ENCODE results near the gene MYL12B. TPM values are rescaled to one million over a fixed set of nuclear protein-coding genes. Genes with fewer than 3 reads are reported as not detected.
A peak's percentile ranks its signal among the peaks of the same experiment; 100 is the strongest.

MYL12B gene
- total and polyA plus RNA-seq, 10 donors: 176 to 371 (median 245) TPM

GRCh38 chr18:3262234-3263131 lies 550 bp downstream of the MYL12B start:
- Histone ChIP-seq H3K4me3 (peak overlapping the region; percentile 81 to 96 (median 88)), H3K27me3 (replicated peaks in 1 of 7) (no peaks in the 10 kb centered on the region), H3K9me3 (no peaks in the 10 kb centered on the region), H3K27ac (peak overlapping the region; percentile 95 to 99 (median 98)), H3K4me1 (peaks cover 55 to 89% (median 77%) of the 10 kb centered on the region in 6 donors), H3K36me3 (peaks cover 0 to 27% (median 13%) of the 10 kb centered on the region in 6 donors)
- TF ChIP-seq CTCF (IDR thresholded peaks at IDR 0.05 in 8 of 11, conservative IDR thresholded peaks at IDR 0.05 in 3 of 11): no peak
- TF ChIP-seq POLR2AphosphoS5 (IDR thresholded peaks at IDR 0.05): no peak
- TF ChIP-seq POLR2A (IDR thresholded peaks at IDR 0.05): no peak
- WGBS, 5 donors: 0 to 1% (median 1%) methylated on average over 36 to 69 of the region's 69 CpGs
- no peak for DNase-seq
- intact Hi-C loops (cut with DNase I; ENCODE audit: low total_unique reads): no loop called here

DNA sequence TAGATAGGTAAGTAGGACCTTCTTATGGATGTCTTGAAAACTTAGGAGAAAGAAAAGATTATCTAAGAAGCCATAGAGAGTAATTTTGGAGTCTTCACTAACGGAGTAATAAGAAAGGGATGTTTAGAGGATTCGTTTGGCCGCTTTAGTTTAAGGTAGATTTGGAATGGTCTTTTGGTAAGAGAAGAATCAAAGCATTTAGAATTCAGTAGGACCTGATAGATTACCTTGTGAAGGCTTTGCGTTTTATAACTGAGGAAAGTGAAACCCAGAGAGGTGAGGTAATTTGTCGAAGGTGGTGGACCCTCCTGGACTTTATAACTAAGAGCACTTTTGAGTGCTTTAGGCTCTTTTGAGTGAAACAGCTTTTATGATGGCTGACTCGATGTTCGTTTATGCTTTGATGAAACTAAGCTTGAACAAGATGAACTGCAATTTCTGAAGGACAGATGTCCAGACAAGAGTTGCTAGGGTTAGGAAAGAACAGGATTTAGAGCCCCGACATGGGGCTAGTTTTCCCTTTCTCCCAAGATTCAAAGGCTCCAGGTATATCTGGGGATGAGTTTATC lies 1.3 kb downstream of the MYL12B start:
- peak overlapping the region; percentile 81 to 96 (median 88) for H3K4me3 ChIP-seq
- DNase-seq: no peak
- WGBS, 5 donors: 21 to 34% (median 31%) methylated on average over 8 of the region's 8 CpGs
- peak overlapping the region; percentile 95 to 99 (median 98) for H3K27ac ChIP-seq
- TF ChIP-seq CTCF (IDR thresholded peaks at IDR 0.05 in 8 of 11, conservative IDR thresholded peaks at IDR 0.05 in 3 of 11): no peak
- TF ChIP-seq POLR2AphosphoS5 (IDR thresholded peaks at IDR 0.05): no peak
- TF ChIP-seq POLR2A (IDR thresholded peaks at IDR 0.05): no peak
- no peaks in the 10 kb centered on the region for H3K27me3 ChIP-seq (replicated peaks in 1 of 7)
- no peaks in the 10 kb centered on the region for H3K9me3 ChIP-seq
- peaks cover 58 to 89% (median 78%) of the 10 kb centered on the region in 6 donors for H3K4me1 ChIP-seq
- intact Hi-C loops (cut with DNase I; ENCODE audit: low total_unique reads): no loop called here
- peaks cover 0 to 20% (median 6%) of the 10 kb centered on the region in 6 donors for H3K36me3 ChIP-seq

DNA sequence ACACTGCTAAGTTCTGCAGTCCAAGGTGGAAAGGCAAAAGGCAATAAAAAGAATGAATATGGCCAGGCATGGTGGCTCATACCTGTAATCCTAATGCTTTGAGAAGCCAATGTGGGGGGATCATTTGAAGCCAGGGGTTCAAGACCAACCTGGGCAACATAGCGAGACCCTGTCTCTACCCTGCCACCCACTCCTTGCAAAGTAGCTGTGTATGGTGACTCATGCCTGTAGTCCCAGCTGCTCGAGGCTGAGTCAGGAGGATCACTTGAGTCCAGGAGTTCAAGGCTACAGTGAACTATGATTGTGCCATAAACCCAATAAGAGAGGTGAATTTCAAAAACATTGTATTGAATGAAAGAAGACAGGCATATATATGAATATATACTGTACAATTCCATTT lies 2.4 kb downstream of the MYL12B start:
- WGBS, 5 donors: 48 to 75% (median 60%) methylated on average over 2 of the region's 2 CpGs
- peak overlapping the region in 2 of 8 donors; percentile 40 to 95 for H3K27ac ChIP-seq
- peak overlapping the region in 4 of 8 donors; percentile 5 to 96 (median 49) for H3K4me3 ChIP-seq
- no peak for DNase-seq
- TF ChIP-seq CTCF (IDR thresholded peaks at IDR 0.05 in 8 of 11, conservative IDR thresholded peaks at IDR 0.05 in 3 of 11) (no peak), POLR2AphosphoS5 (IDR thresholded peaks at IDR 0.05) (no peak), POLR2A (IDR thresholded peaks at IDR 0.05) (no peak)
- peaks cover 0 to 8% (median 0%) of the 10 kb centered on the region in 6 donors for H3K36me3 ChIP-seq
- peaks cover 65 to 89% (median 82%) of the 10 kb centered on the region in 6 donors for H3K4me1 ChIP-seq
- intact Hi-C loops (cut with DNase I; ENCODE audit: low total_unique reads): no loop called here
- H3K9me3 ChIP-seq: no peaks in the 10 kb centered on the region
- no peaks in the 10 kb centered on the region for H3K27me3 ChIP-seq (replicated peaks in 1 of 7)

GRCh38 chr18:3265564-3266033 lies 3.7 kb downstream of the MYL12B start:
- intact Hi-C loops (cut with DNase I; ENCODE audit: low total_unique reads): no loop called here

More at GRCh38 chr18:3265564-3266033, 3.7 kb downstream of the MYL12B start:
- H3K27ac ChIP-seq: peak overlapping the region in 2 of 8 donors; percentile 10 to 32
- H3K4me3 ChIP-seq: no peak overlapping the region
- peaks cover 65 to 89% (median 84%) of the 10 kb centered on the region in 6 donors for H3K4me1 ChIP-seq
- 54 to 82% (median 67%) methylated on average over 3 of the region's 3 CpGs for WGBS, 5 donors
- H3K27me3 ChIP-seq (replicated peaks in 1 of 7): no peaks in the 10 kb centered on the region
- DNase-seq: no peak
- H3K9me3 ChIP-seq: no peaks in the 10 kb centered on the region
- no peak for TF ChIP-seq CTCF (IDR thresholded peaks at IDR 0.05 in 8 of 11, conservative IDR thresholded peaks at IDR 0.05 in 3 of 11)
- TF ChIP-seq POLR2AphosphoS5 (IDR thresholded peaks at IDR 0.05): no peak
- no peak for TF ChIP-seq POLR2A (IDR thresholded peaks at IDR 0.05)
- no peaks in the 10 kb centered on the region for H3K36me3 ChIP-seq

Measured in spleen (tissue), 11 donors.